Naive thymus-derived CD4-positive, alpha-beta T cell (primary cell): Measurements from ENCODE around the gene SYNPR. TPM values are rescaled to one million over a fixed set of nuclear protein-coding genes. Genes with fewer than 3 reads are reported as not detected.
"Not testable (repeated sequence)": the region's sequence is repeated elsewhere in the genome, so short reads cannot be mapped to it uniquely, and the experiment has no call there.

Source experiments
- ATAC-seq: fragments of 150-1000 bp; cut with Tn5 transposase; 2 replicates; pipeline ENCODE4 v1.10.0; 2021; ENCODE audit warnings: mild to moderate bottlenecking, moderate library complexity
- CTCF ChIA-PET: fragments of 350-600 bp; sonication (Branson Sonifier 250); formaldehyde crosslinking; loops from one replicate; lab custom pipeline; 2021; ENCODE audit warnings: antibody characterized with exemption; lab: Charles Lee
- POLR2A ChIA-PET: fragments of 350-600 bp; sonication (Branson Sonifier 250); formaldehyde crosslinking; loops from one replicate; lab custom pipeline; 2021; ENCODE audit warnings: antibody characterized with exemption, inconsistent platforms; lab: Charles Lee
- DNase-seq, 9 donors: peaks; one replicate each; pipeline versions ENCODE4 v3.0.0 to v3.0.0-alpha.2; 2020 to 2022; ENCODE audit warnings: mixed read lengths in 1 of 9
- H3K27ac ChIP-seq: one replicate; pipeline ENCODE4 v1.7.0; 2013; ENCODE audit warnings: mild to moderate bottlenecking, low read depth, low read length, moderate library complexity
- H3K27me3 ChIP-seq, 2 donors: one replicate each; pipeline ENCODE4 v1.7.0; 2013; ENCODE audit warnings: low read length in 2 of 2, mild to moderate bottlenecking in 2 of 2, moderate library complexity in 2 of 2; ENCODE audit not compliant: control insufficient read depth in 2 of 2, insufficient read depth in 2 of 2
- H3K36me3 ChIP-seq, 3 experiments: 1 replicate in 2 of 3; 2 replicates in 1 of 3; pipeline ENCODE4 v1.7.0; 2013; ENCODE audit warnings: low read length in 3 of 3, mild to moderate bottlenecking in 3 of 3, moderate library complexity in 1 of 3; ENCODE audit not compliant: insufficient read depth in 3 of 3, control insufficient read depth in 2 of 3
- H3K4me1 ChIP-seq, 2 donors: one replicate each; pipeline ENCODE4 v1.7.0; 2013; ENCODE audit warnings: low read length in 2 of 2, mild to moderate bottlenecking in 2 of 2, moderate library complexity in 1 of 2; ENCODE audit not compliant: control insufficient read depth in 2 of 2, insufficient read depth in 2 of 2
- H3K4me3 ChIP-seq: 2 replicates; pipeline ENCODE4 v1.7.0; 2013; ENCODE audit warnings: mild to moderate bottlenecking, low read length
- H3K9me3 ChIP-seq, 3 experiments: 1 replicate in 2 of 3; 2 replicates in 1 of 3; pipeline ENCODE4 v1.7.0; 2013; ENCODE audit warnings: low read length in 3 of 3; ENCODE audit not compliant: control insufficient read depth in 2 of 3
- H3K27ac Mint-ChIP-seq, 9 donors: one replicate each; pipeline ENCODE4 v1.8.0; 2020 to 2022; ENCODE audit warnings: mixed read lengths in 9 of 9, mild to moderate bottlenecking in 8 of 9, moderate library complexity in 5 of 9, inconsistent platforms in 2 of 9
- H3K27me3 Mint-ChIP-seq, 5 donors: one replicate each; pipeline ENCODE4 v1.8.0; 2021 to 2022; ENCODE audit warnings: mixed read lengths in 5 of 5, mild to moderate bottlenecking in 1 of 5
- H3K36me3 Mint-ChIP-seq, 5 donors: one replicate each; pipeline ENCODE4 v1.8.0; 2020 to 2022; ENCODE audit warnings: mixed read lengths in 5 of 5, mild to moderate bottlenecking in 3 of 5, inconsistent platforms in 1 of 5
- H3K4me1 Mint-ChIP-seq, 7 donors: one replicate each; pipeline ENCODE4 v1.8.0; 2020 to 2022; ENCODE audit warnings: mixed read lengths in 7 of 7, mild to moderate bottlenecking in 3 of 7, inconsistent platforms in 1 of 7
- H3K4me3 Mint-ChIP-seq, 10 donors: one replicate each; pipeline ENCODE4 v1.8.0; 2020 to 2022; ENCODE audit warnings: mild to moderate bottlenecking in 10 of 10, mixed read lengths in 10 of 10, moderate library complexity in 6 of 10, inconsistent platforms in 2 of 10
- H3K9me3 Mint-ChIP-seq, 11 donors: one replicate each; pipeline ENCODE4 v1.8.0; 2020 to 2022; ENCODE audit warnings: mixed read lengths in 11 of 11, mild to moderate bottlenecking in 4 of 11, inconsistent platforms in 1 of 11, moderate library complexity in 1 of 11
- intact Hi-C, 2 donors: fragments of 100-400 bp; cut with micrococcal nuclease; formaldehyde crosslinking; loops; one replicate each; pipeline ENCODE4 v1.15.1; 2023
- polyA plus RNA-seq, 2 donors: library from polyadenylated mRNA; unstranded; fragments of 300-500 nt; fragmentation: Illumina TruSeq; gene quantifications; one replicate each; pipeline ENCODE4 v1.2.3, GENCODE V29; 2021
- total RNA-seq, 6 experiments: library from RNA in 5 of 6; stranded (reverse) in 5 of 6; gene quantifications; 1 replicate in 5 of 6; 2 replicates in 1 of 6; pipeline ENCODE4 v1.2.3 and lab custom pipeline; 2021 to 2026

The SYNPR gene
- total and polyA plus RNA-seq, 7 experiments from 2014 or later = not detected

- CTCF ChIA-PET, H3K27me3 ChIP-seq, H3K4me1 Mint-ChIP-seq, H3K36me3 ChIP-seq, H3K4me3 ChIP-seq, H3K27ac Mint-ChIP-seq, H3K27ac ChIP-seq, H3K9me3 ChIP-seq, H3K36me3 Mint-ChIP-seq, H3K4me1 ChIP-seq, DNase-seq, POLR2A ChIA-PET, ATAC-seq, intact Hi-C loops, H3K4me3 Mint-ChIP-seq: not testable (repeated sequence)
- Mint-ChIP-seq H3K27me3 (peaks cover 0 to 20% (median 9%) of the 10 kb centered on the region in 5 donors), H3K9me3 (peaks cover 0 to 18% (median 10%) of the 10 kb centered on the region in 11 donors)
These were observed 367.0 kb downstream of the SYNPR start for GRCh38 chr3:63644928-63645781.

DNA sequence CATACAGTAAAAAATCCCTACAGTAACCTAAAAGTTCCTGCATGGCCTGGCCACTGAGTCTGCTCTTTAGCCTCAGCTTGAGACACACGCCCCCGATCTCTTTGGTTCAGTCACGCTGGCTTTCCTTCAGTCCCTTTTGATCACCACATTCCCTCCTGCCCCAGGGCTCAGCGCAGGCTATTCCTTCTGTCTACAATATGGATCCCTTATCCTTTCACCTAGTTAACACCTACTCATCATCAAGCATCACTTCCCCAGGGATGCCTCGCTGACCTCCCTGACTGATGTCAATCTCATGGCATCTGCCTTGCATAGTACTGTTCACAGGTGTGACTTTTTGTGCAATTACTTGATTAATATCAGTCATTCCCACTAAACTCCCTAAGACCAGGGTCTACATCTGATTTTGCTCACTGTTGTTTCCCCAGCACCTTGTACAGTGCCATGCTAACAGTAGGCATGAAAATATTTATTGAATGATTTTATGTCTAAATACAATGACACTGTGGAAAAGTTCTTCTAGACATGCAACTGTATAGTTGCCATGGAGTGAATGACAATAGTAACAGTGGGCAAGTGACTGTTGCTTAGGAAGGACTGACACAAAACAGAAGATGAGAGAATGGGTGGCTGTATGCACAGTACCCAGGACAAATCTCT lies 374.1 kb downstream of the SYNPR start, which contains the start of gene SNTN:
TSS of gene SNTN (plus strand) at position 610 of the 660 bp plus-strand sequence. CDS start at position 623, 13 bp downstream.
- Histone ChIP-seq H3K4me1 (no peaks in the 10 kb centered on the region), H3K9me3 (no peaks in the 10 kb centered on the region), H3K4me3 (no peak within 1 kb of the TSS), H3K36me3 (no peaks in the 10 kb centered on the region), H3K27me3 (no peaks in the 10 kb centered on the region), H3K27ac (no peak within 1 kb of the TSS)
- Mint-ChIP-seq H3K9me3 (peaks cover 0 to 12% (median 3%) of the 10 kb centered on the region in 11 donors), H3K4me3 (no peak within 1 kb of the TSS), H3K27me3 (no peaks in the 10 kb centered on the region), H3K27ac (no peak within 1 kb of the TSS), H3K4me1 (no peaks in the 10 kb centered on the region), H3K36me3 (no peaks in the 10 kb centered on the region)
- intact Hi-C loops = no loop called here
- no peak for DNase-seq
- ChIA-PET CTCF (no interaction called here), POLR2A (no interaction called here)
- no peak for ATAC-seq

DNA sequence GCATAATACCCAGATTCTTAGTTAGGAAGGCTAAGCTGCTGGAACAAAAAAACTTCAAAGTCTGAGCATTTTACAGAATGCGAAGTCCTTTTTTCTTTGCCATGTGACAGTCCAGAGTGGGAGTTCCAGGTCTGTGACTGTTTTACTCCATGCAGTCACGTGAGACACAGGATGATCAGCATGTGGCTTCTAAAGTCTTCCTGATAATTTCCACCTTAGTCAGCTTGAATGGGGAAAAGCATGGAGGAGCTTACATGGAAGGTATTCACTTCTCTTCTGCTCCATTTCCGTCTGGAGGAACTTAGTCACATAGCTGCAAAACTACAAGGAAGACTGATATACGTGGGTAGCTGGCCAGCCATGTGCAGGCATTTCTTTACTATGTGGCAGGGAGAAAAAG lies 376.1 kb downstream of the SYNPR start:
- H3K36me3 Mint-ChIP-seq = no peaks in the 10 kb centered on the region
- H3K4me1 Mint-ChIP-seq = no peaks in the 10 kb centered on the region
- Histone ChIP-seq H3K36me3 (no peaks in the 10 kb centered on the region), H3K27ac (no peak overlapping the region), H3K4me1 (no peaks in the 10 kb centered on the region), H3K27me3 (no peaks in the 10 kb centered on the region), H3K9me3 (no peaks in the 10 kb centered on the region), H3K4me3 (no peak overlapping the region)
- H3K9me3 Mint-ChIP-seq = peaks cover 0 to 5% (median 0%) of the 10 kb centered on the region in 11 donors
- H3K4me3 Mint-ChIP-seq = no peak overlapping the region
- H3K27ac Mint-ChIP-seq = no peak overlapping the region
- ChIA-PET POLR2A (no interaction called here), CTCF (no interaction called here)
- ATAC-seq = no peak
- intact Hi-C loops = no loop called here
- H3K27me3 Mint-ChIP-seq = peaks cover 0 to 6% (median 0%) of the 10 kb centered on the region in 5 donors
- DNase-seq = no peak

- H3K27ac Mint-ChIP-seq = no peak overlapping the region
- H3K4me3 Mint-ChIP-seq = no peak overlapping the region
- peaks cover 0 to 6% (median 0%) of the 10 kb centered on the region in 5 donors for H3K27me3 Mint-ChIP-seq
- Histone ChIP-seq H3K36me3 (no peaks in the 10 kb centered on the region), H3K27ac (no peak overlapping the region), H3K4me3 (no peak overlapping the region), H3K9me3 (no peaks in the 10 kb centered on the region), H3K4me1 (no peaks in the 10 kb centered on the region), H3K27me3 (no peaks in the 10 kb centered on the region)
- ChIA-PET POLR2A (no interaction called here), CTCF (no interaction called here)
- intact Hi-C loops = no loop called here
- H3K36me3 Mint-ChIP-seq = no peaks in the 10 kb centered on the region
- no peak for ATAC-seq
- no peak for DNase-seq
- H3K9me3 Mint-ChIP-seq = peaks cover 0 to 5% (median 0%) of the 10 kb centered on the region in 11 donors
- H3K4me1 Mint-ChIP-seq = no peaks in the 10 kb centered on the region
These were observed 376.8 kb downstream of the SYNPR start for GRCh38 chr3:63654931-63655330.

GRCh38 chr3:63655519-63655918 lies 377.4 kb downstream of the SYNPR start:
- Histone ChIP-seq H3K9me3 (no peaks in the 10 kb centered on the region), H3K4me3 (no peak overlapping the region), H3K27me3 (no peaks in the 10 kb centered on the region), H3K4me1 (no peaks in the 10 kb centered on the region), H3K36me3 (no peaks in the 10 kb centered on the region), H3K27ac (no peak overlapping the region)
- DNase-seq (no peak), ATAC-seq (no peak)
- H3K27ac Mint-ChIP-seq = no peak overlapping the region
- no peak overlapping the region for H3K4me3 Mint-ChIP-seq
- H3K36me3 Mint-ChIP-seq = no peaks in the 10 kb centered on the region
- peaks cover 0 to 6% (median 0%) of the 10 kb centered on the region in 5 donors for H3K27me3 Mint-ChIP-seq
- no peaks in the 10 kb centered on the region for H3K4me1 Mint-ChIP-seq
- H3K9me3 Mint-ChIP-seq = peaks cover 0 to 5% (median 0%) of the 10 kb centered on the region in 11 donors
- CTCF ChIA-PET = no interaction called here
- intact Hi-C loops = no loop called here
- POLR2A ChIA-PET = no interaction called here

DNA sequence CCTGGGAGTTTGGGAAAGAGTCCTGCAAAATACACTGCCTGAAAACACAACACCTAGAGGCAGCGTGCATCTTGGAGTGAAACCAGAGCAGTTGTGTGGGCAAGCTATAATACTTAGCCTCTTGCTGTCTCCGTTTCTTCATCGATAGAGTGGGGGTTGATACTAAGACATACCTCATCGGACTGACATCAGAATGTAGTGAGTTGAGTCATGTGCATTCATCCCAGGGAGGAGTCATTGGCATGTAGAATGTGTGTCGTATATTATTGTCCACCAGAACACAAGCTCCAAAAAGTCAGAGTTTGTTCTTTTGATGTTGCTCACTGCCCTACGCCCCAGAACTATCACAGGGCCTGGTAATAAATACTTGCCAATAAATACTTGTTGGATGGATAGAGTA lies 378.7 kb downstream of the SYNPR start:
- H3K27ac ChIP-seq = no peak overlapping the region
- H3K36me3 Mint-ChIP-seq = no peaks in the 10 kb centered on the region
- no peaks in the 10 kb centered on the region for H3K36me3 ChIP-seq
- H3K9me3 ChIP-seq = no peaks in the 10 kb centered on the region
- no peak for DNase-seq
- no peak for ATAC-seq
- no peaks in the 10 kb centered on the region for H3K27me3 ChIP-seq
- no peak overlapping the region for H3K27ac Mint-ChIP-seq
- peaks cover 0 to 6% (median 0%) of the 10 kb centered on the region in 5 donors for H3K27me3 Mint-ChIP-seq
- no peaks in the 10 kb centered on the region for H3K4me1 ChIP-seq
- H3K9me3 Mint-ChIP-seq = peaks cover 0 to 5% (median 0%) of the 10 kb centered on the region in 11 donors
- no peaks in the 10 kb centered on the region for H3K4me1 Mint-ChIP-seq
- intact Hi-C loops = no loop called here
- ChIA-PET POLR2A (no interaction called here), CTCF (no interaction called here)
- H3K4me3 ChIP-seq = no peak overlapping the region
- no peak overlapping the region for H3K4me3 Mint-ChIP-seq
